ENCODE data around the gene NFAT5. TPM values are rescaled to one million over a fixed set of nuclear protein-coding genes. Genes with fewer than 3 reads are reported as not detected.

NFAT5 gene
- total RNA-seq, 1 experiment from 2014 or later = 21.0 TPM

DNA sequence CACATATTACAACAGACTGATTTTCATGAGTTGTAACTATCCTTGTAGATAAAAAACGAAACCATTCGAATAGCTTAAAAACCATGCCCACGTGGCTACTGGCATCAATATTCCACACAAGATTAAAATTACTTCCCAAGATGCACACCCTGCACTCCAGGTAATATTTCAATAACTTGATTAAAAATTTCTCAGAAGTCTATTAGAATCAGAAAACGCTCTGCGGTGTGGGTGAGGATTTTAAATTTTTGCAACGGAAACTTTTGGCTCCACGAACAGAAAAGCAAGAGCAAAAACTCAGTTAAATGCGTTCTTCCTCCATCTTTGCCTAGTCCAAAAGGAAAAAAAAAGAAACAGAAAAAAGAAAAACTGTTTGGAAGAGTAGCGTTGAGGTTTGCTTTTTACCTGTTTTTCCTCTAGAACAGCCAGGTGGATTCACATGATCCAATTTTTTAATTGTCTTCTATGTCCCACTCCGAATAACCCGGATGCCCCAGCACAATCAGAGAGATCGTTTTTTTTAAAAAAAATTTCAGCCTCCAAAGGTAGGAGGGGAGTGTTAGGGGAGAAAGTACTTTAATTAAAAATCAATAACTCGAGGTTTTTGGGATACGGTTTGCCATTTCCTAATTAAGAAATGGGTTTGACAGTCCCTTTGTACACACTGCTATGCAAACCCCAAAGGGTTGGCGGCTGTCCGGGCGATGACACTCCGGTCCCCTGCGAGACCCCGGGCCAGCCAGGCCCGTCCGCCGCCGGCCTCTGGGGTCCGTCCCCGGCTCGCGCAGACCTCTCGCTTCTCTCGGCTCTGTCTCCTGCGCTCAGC is 708 bp upstream of the NFAT5 start:
- DNase-seq = no peak
- no peak overlapping the region for H2BK15ac ChIP-seq (ENCODE audit: low read depth, low read length)
- no peak overlapping the region for H2AK5ac ChIP-seq (ENCODE audit: insufficient read length, low read length)
- H3K9me3 Mint-ChIP-seq = no peaks in the 10 kb centered on the region; a peak in 1 of 5 replicates
- H2AFZ ChIP-seq (ENCODE audit: low read length) = no peak overlapping the region
- H3K36me3 Mint-ChIP-seq (ENCODE audit: insufficient read depth in 1 of 3, low read depth in 3 of 3) = peaks cover 0 to 2% (median 0%) of the 10 kb centered on the region in 3 experiments; a peak in 1 of 7 replicates
- H3K23ac ChIP-seq (ENCODE audit: insufficient read length, low read depth, low read length) = no peak overlapping the region
- H3K18ac ChIP-seq (ENCODE audit: insufficient read length, low read depth, low read length) = peak overlapping the region; percentile 92
- no peak overlapping the region for H2BK20ac ChIP-seq (ENCODE audit: low read depth, low read length, poor library complexity, severe bottlenecking)
- H3K9me3 ChIP-seq (ENCODE audit: control insufficient read depth, low read depth, low read length) = no peaks in the 10 kb centered on the region
- H3K27ac ChIP-seq (ENCODE audit: insufficient read length, low read depth, low read length) = peak overlapping the region; percentile 74
- peaks cover 17% of the 10 kb centered on the region for H3K23me2 ChIP-seq (ENCODE audit: insufficient read length, low read depth, low read length, poor library complexity, severe bottlenecking)
- H2BK12ac ChIP-seq (ENCODE audit: insufficient read length, low read depth, low read length) = no peak overlapping the region
- H4K5ac ChIP-seq (ENCODE audit: insufficient read length, low read depth, low read length) = no peak overlapping the region
- TF ChIP-seq, protein P1, sequence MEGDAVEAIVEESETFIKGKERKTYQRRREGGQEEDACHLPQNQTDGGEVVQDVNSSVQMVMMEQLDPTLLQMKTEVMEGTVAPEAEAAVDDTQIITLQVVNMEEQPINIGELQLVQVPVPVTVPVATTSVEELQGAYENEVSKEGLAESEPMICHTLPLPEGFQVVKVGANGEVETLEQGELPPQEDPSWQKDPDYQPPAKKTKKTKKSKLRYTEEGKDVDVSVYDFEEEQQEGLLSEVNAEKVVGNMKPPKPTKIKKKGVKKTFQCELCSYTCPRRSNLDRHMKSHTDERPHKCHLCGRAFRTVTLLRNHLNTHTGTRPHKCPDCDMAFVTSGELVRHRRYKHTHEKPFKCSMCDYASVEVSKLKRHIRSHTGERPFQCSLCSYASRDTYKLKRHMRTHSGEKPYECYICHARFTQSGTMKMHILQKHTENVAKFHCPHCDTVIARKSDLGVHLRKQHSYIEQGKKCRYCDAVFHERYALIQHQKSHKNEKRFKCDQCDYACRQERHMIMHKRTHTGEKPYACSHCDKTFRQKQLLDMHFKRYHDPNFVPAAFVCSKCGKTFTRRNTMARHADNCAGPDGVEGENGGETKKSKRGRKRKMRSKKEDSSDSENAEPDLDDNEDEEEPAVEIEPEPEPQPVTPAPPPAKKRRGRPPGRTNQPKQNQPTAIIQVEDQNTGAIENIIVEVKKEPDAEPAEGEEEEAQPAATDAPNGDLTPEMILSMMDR (conservative IDR thresholded peaks at IDR 0.05) = no peak
- H3K27me3 Mint-ChIP-seq (ENCODE audit: low read depth) = no peaks in the 10 kb centered on the region
- H3K4me1 Mint-ChIP-seq = peaks cover 36 to 37% of the 10 kb centered on the region in 2 experiments
- peak overlapping the region; percentile 83 for H3K4me2 ChIP-seq (ENCODE audit: insufficient read depth, insufficient read length, low read length)
- peak overlapping the region; percentile 86 for H3K9ac ChIP-seq (ENCODE audit: extremely low read depth, insufficient read length, low read length)
- WGBS (ENCODE audit: extremely low coverage, insufficient read length, low lambda C conversion rate) = no CpG with 5 or more reads among the region's 31 CpGs
- H4K91ac ChIP-seq (ENCODE audit: insufficient read length, low read depth, low read length) = no peak overlapping the region
- H4K20me1 ChIP-seq (ENCODE audit: control insufficient read depth, insufficient read depth, insufficient read length) = no peaks in the 10 kb centered on the region
- H3K27me3 ChIP-seq (ENCODE audit: insufficient read depth, low read length) = no peaks in the 10 kb centered on the region
- no peaks in the 10 kb centered on the region for H3K79me1 ChIP-seq (ENCODE audit: insufficient read depth, low read depth, low read length, poor library complexity, severe bottlenecking)
- H3K4me3 Mint-ChIP-seq = peak overlapping the region; percentile 79 to 80
- no peak overlapping the region for H3T11ph ChIP-seq (ENCODE audit: low read length)
- H3K4ac ChIP-seq (ENCODE audit: low read depth, low read length) = no peak overlapping the region; the same call in 1 of the 2 replicates
- H3K27ac Mint-ChIP-seq = peak overlapping the region; percentile 29 to 46 (median 34); a peak in 3 of 7 replicates
- peaks cover 4% of the 10 kb centered on the region; the same call in 1 of the 2 replicates for H3K4me1 ChIP-seq (ENCODE audit: insufficient read depth, low read length)
- H3K79me2 ChIP-seq (ENCODE audit: insufficient read depth, low read length) = peaks cover 8% of the 10 kb centered on the region; the same call in 1 of the 2 replicates
- H2BK5ac ChIP-seq (ENCODE audit: insufficient read length, low read length) = peak overlapping the region; percentile 64
- no peak overlapping the region for H2BK120ac ChIP-seq (ENCODE audit: low read depth, low read length, poor library complexity, severe bottlenecking)
- no peak overlapping the region for H3K56ac ChIP-seq (ENCODE audit: insufficient read length, low read depth, low read length)
- H4K8ac ChIP-seq (replicated peaks; ENCODE audit: insufficient read length, low read depth, low read length) = no peak overlapping the region
- H3K14ac ChIP-seq (ENCODE audit: insufficient read depth, low read length) = peak overlapping the region; percentile 71

All from H9 (cell line).